HG03469 (cell line): Measurements from ENCODE around the gene ADGRB2.

ENCODE experiments used
- ATAC-seq: cut with Tn5 transposase; IDR thresholded peaks from one replicate; pipeline ENCODE4 v1.9.1; 2021; ENCODE audit warnings: mild to moderate bottlenecking, moderate library complexity, moderate number of reproducible peaks; ENCODE audit not compliant: unreplicated experiment

Gene ADGRB2

GRCh38 chr1:31704271-31705079 is 59.7 kb downstream of the ADGRB2 start:
- ATAC-seq: no peak

GRCh38 chr1:31703431-31704270 is 60.5 kb downstream of the ADGRB2 start, which contains the start of gene COL16A1:
COL16A1 (minus strand) TSS chr1:31704017; CDS start chr1:31702193, 1,824 bp downstream.
- ATAC-seq: no peak

- no peak for ATAC-seq
Measured at GRCh38 chr1:31702836-31703404, 61.2 kb downstream of the ADGRB2 start.

- no peak for ATAC-seq
Measured at GRCh38 chr1:31701091-31701736, 62.9 kb downstream of the ADGRB2 start.

GRCh38 chr1:31700468-31701090 is 63.6 kb downstream of the ADGRB2 start:
- ATAC-seq: no peak

- ATAC-seq: no peak
Measured at GRCh38 chr1:31699341-31699891, 64.7 kb downstream of the ADGRB2 start.

- no peak for ATAC-seq
Measured at GRCh38 chr1:31697369-31697984, 66.7 kb downstream of the ADGRB2 start.

- no peak for ATAC-seq
Measured at GRCh38 chr1:31696242-31696641, 67.9 kb downstream of the ADGRB2 start.

- no peak for ATAC-seq
Measured at GRCh38 chr1:31695327-31695726, 68.8 kb downstream of the ADGRB2 start.

- no peak for ATAC-seq
Measured at GRCh38 chr1:31694964-31695313, 69.2 kb downstream of the ADGRB2 start.

- no peak for ATAC-seq
Measured at GRCh38 chr1:31694069-31694963, 69.8 kb downstream of the ADGRB2 start.

GRCh38 chr1:31693231-31693630 is 70.9 kb downstream of the ADGRB2 start:
- no peak for ATAC-seq

GRCh38 chr1:31691951-31692350 is 72.2 kb downstream of the ADGRB2 start:
- no peak for ATAC-seq

- ATAC-seq: no peak
Measured at GRCh38 chr1:31691446-31691845, 72.7 kb downstream of the ADGRB2 start.

- no peak for ATAC-seq
Measured at GRCh38 chr1:31690921-31691320, 73.2 kb downstream of the ADGRB2 start.

GRCh38 chr1:31689854-31690253 is 74.3 kb downstream of the ADGRB2 start:
- ATAC-seq: no peak

- ATAC-seq: no peak
Measured at GRCh38 chr1:31689379-31689778, 74.8 kb downstream of the ADGRB2 start.

- no peak for ATAC-seq
Measured at GRCh38 chr1:31688233-31688918, 75.8 kb downstream of the ADGRB2 start.
